ENCODE data around the gene NKX1-1. TPM values are rescaled to one million over a fixed set of nuclear protein-coding genes. Genes with fewer than 3 reads are reported as not detected.
"Not testable (repeated sequence)": the region's sequence is repeated elsewhere in the genome, so short reads cannot be mapped to it uniquely, and the experiment has no call there.

NKX1-1 gene
- total and polyA plus RNA-seq, 11 donors = not detected

- Histone ChIP-seq H3K27me3 (peaks cover 16 to 27% (median 22%) of the 10 kb centered on the region in 9 donors), H3K27ac (no peak overlapping the region), H3K4me3 (no peak overlapping the region), H3K4me1 (peaks cover 0 to 2% (median 0%) of the 10 kb centered on the region in 12 donors), H3K9me3 (peaks cover 0 to 23% (median 8%) of the 10 kb centered on the region in 12 donors), H3K36me3 (peaks cover 0 to 24% (median 10%) of the 10 kb centered on the region in 9 donors)
- intact Hi-C loops (cut with DNase I) = no loop called here
- DNase-seq = peak in 1 of 5 donors; percentile 14
- WGBS, 4 donors = 94 to 100% (median 96%) methylated on average over 8 to 11 of the region's 11 CpGs
- ATAC-seq = no peak
- TF ChIP-seq CTCF (IDR thresholded peaks at IDR 0.05) (no peak), POLR2A (IDR thresholded peaks at IDR 0.05) (no peak)
Measured at GRCh38 chr4:1396806-1397455, 9.3 kb downstream of the NKX1-1 start.

GRCh38 chr4:1395941-1396805 lies 10.1 kb downstream of the NKX1-1 start:
- ATAC-seq (no peak), DNase-seq (peak in 2 of 5 donors; percentile 15 to 49)
- TF ChIP-seq CTCF (IDR thresholded peaks at IDR 0.05) (no peak), POLR2A (IDR thresholded peaks at IDR 0.05) (no peak)
- H3K4me1 ChIP-seq = no peaks in the 10 kb centered on the region
- intact Hi-C loops (cut with DNase I) = no loop called here
- H3K4me3 ChIP-seq = no peak overlapping the region
- whole genome bisulfite sequencing, 4 donors = 78 to 96% (median 89%) methylated on average over 12 to 13 of the region's 13 CpGs
- no peak overlapping the region for H3K27ac ChIP-seq
- peaks cover 8 to 19% (median 14%) of the 10 kb centered on the region in 9 donors for H3K27me3 ChIP-seq
- peaks cover 0 to 31% (median 12%) of the 10 kb centered on the region in 12 donors for H3K9me3 ChIP-seq
- peaks cover 0 to 32% (median 13%) of the 10 kb centered on the region in 9 donors for H3K36me3 ChIP-seq

GRCh38 chr4:1395389-1395820 lies 10.8 kb downstream of the NKX1-1 start:
- H3K4me3 ChIP-seq; H3K27ac ChIP-seq; ATAC-seq; H3K4me1 ChIP-seq; intact Hi-C loops (cut with DNase I): not testable (repeated sequence)
- H3K27me3 ChIP-seq = peaks cover 2 to 12% (median 7%) of the 10 kb centered on the region in 9 donors
- WGBS, 4 donors = 90 to 98% (median 96%) methylated on average over 22 to 26 of the region's 26 CpGs
- peaks cover 0 to 33% (median 13%) of the 10 kb centered on the region in 9 donors for H3K36me3 ChIP-seq
- DNase-seq = peak in 1 of 5 donors; percentile 27
- H3K9me3 ChIP-seq = peaks cover 0 to 32% (median 12%) of the 10 kb centered on the region in 12 donors

- H3K27ac ChIP-seq; H3K27me3 ChIP-seq; ATAC-seq; H3K4me1 ChIP-seq; H3K4me3 ChIP-seq; intact Hi-C loops (cut with DNase I): not testable (repeated sequence)
- H3K36me3 ChIP-seq = peaks cover 0 to 34% (median 13%) of the 10 kb centered on the region in 9 donors
- DNase-seq = peak in 2 of 5 donors; percentile 12 to 40
- WGBS, 4 donors = 96 to 97% (median 96%) methylated on average over 24 to 54 of the region's 63 CpGs
- peaks cover 0 to 32% (median 12%) of the 10 kb centered on the region in 12 donors for H3K9me3 ChIP-seq
Measured at GRCh38 chr4:1394554-1395388, 11.5 kb downstream of the NKX1-1 start.
